ENCODE data around the gene SH2D3A.

Gene SH2D3A

DNA sequence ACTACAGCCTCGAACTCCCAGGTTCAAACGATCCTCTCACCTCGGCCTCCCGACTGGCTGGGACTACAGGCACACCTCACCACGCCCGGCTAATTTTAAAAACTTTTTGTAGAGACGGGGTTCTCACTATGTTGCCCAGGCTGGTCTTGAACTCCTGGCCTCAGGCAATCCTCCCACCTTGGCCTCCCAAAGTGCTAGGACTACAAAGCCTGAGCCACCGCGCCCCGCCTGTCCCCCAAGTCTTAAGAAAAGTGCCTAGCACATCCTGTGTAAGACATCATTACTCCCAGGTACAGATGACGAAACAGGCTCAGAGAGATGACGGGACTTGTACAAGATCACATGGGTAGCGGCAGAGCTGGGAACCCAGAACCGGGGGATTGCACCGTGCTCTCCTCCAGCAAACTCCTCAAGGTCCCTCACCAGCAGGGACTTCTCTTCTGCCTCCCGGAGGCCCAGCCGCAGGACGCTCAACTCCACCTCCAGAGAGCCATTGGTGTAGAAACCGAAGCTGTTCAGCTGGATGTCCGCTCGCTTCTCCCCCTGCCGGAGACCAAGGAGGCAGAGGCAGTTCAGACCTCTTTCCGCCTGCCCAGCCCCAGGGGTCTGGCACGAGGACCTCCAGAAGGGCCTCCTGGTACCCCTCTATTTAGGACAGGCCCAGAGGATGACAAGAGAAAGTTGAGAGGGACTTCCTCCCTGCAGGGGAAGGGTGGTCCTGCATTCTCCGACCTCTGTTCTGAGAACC lies 30.9 kb downstream of the SH2D3A start:
- ATAC-seq (replicated peaks) (peak; percentile 20), DNase-seq (peak; percentile 55 to 64 (median 56))
- peaks cover 34 to 37% of the 10 kb centered on the region in 2 donors for H3K4me1 Mint-ChIP-seq (ENCODE audit: low read depth in 2 of 2)
- H3K36me3 Mint-ChIP-seq (ENCODE audit: insufficient read depth): peaks cover 43% of the 10 kb centered on the region
- peak overlapping the region; percentile 87 to 97 for H3K4me3 Mint-ChIP-seq
- no peaks in the 10 kb centered on the region for H3K27me3 Mint-ChIP-seq
- no peaks in the 10 kb centered on the region for H3K9me3 Mint-ChIP-seq
- peak overlapping the region; percentile 97 to 99 for H3K27ac Mint-ChIP-seq

- Mint-ChIP-seq H3K27ac (peak overlapping the region; percentile 97 to 99), H3K4me3 (peak overlapping the region in 1 of 2 donors; percentile 97), H3K36me3 (ENCODE audit: insufficient read depth) (peaks cover 43% of the 10 kb centered on the region)
Observed at GRCh38 chr19:6735181-6735911, 31.9 kb downstream of the SH2D3A start.

GRCh38 chr19:6734096-6734696 lies 33.0 kb downstream of the SH2D3A start:
- Mint-ChIP-seq H3K27me3 (no peaks in the 10 kb centered on the region), H3K4me3 (no peak overlapping the region), H3K27ac (no peak overlapping the region), H3K36me3 (ENCODE audit: insufficient read depth) (peaks cover 43% of the 10 kb centered on the region), H3K4me1 (ENCODE audit: low read depth in 2 of 2) (peaks cover 32% of the 10 kb centered on the region in 2 donors), H3K9me3 (no peaks in the 10 kb centered on the region)
- no peak for ATAC-seq (replicated peaks)
- no peak for DNase-seq

More at GRCh38 chr19:6735181-6735911, 31.9 kb downstream of the SH2D3A start:
- no peaks in the 10 kb centered on the region for H3K27me3 Mint-ChIP-seq
- no peak for DNase-seq
- ATAC-seq (replicated peaks): no peak
- H3K9me3 Mint-ChIP-seq: no peaks in the 10 kb centered on the region
- H3K4me1 Mint-ChIP-seq (ENCODE audit: low read depth in 2 of 2): peaks cover 33 to 34% of the 10 kb centered on the region in 2 donors

DNA sequence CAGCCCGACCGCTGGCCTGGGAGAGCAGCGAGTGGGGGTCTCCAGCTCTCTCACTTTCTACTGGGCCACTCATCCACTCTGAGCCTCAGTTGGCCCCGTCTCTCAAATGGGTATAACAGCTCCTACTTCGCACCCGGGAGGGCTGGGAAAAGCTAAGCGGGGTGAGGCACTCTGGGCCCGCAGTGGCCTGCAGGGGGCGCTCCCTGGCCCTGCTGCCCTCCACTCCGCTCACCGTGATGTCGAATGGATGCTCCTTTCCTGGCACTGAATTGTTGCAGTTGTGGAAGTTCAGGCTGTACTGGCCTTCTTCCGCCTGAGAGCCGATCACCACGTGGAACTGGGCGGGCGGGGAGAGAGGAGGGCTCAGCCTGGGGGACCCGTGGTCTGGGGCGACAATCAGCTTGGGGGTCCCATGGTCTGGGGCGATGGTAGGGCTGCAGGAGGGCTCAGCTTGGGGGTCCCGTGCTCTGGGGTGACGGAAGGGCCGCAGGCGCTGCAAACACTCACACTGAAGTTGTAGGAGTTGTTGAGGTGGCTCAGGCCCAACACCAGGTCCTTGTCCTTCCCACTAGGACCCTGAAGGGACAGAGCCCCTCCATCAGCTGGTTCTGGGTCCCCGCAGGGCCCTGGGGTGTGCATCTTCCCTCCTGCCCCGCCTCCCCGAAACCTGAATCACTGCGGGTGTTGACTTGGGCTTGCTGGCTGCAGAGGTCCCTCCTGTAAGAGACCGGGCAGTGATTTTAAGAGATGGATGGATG lies 33.7 kb downstream of the SH2D3A start:
- Mint-ChIP-seq H3K9me3 (no peaks in the 10 kb centered on the region), H3K36me3 (ENCODE audit: insufficient read depth) (peaks cover 42% of the 10 kb centered on the region), H3K27ac (peak overlapping the region in 1 of 2 donors; percentile 46), H3K27me3 (no peaks in the 10 kb centered on the region), H3K4me1 (ENCODE audit: low read depth in 2 of 2) (peaks cover 25 to 28% of the 10 kb centered on the region in 2 donors), H3K4me3 (no peak overlapping the region)
- no peak for DNase-seq
- no peak for ATAC-seq (replicated peaks)

DNA sequence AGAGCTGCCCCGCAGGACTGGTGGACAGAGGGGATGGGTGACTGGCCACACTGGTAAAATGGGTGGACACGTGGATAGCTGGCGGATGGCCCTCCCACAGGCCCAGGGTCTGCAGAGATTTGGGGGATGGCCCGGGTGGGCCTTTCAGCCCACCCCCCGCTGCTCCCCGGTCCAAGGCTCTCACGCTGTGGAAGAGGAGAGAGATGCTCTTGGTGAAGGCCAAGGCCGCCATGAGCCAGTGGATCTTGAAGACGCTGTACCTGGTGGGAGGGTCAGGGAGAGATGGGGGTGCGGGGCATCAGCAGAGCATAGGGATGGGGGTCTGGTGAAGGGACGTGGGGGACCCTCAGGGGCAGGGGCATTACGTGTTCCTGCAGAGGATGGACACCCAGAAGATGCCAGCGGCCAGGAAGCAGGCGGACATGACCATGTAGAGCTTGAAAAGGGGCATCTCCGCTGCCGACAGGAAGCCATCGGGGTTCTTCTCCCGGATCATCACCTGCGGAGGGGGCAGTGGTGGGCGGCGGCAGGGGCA lies 34.4 kb downstream of the SH2D3A start:
- Mint-ChIP-seq H3K4me1 (ENCODE audit: low read depth in 2 of 2) (peaks cover 19 to 24% of the 10 kb centered on the region in 2 donors), H3K4me3 (no peak overlapping the region), H3K9me3 (no peaks in the 10 kb centered on the region), H3K27me3 (no peaks in the 10 kb centered on the region), H3K27ac (peak overlapping the region in 1 of 2 donors; percentile 46), H3K36me3 (ENCODE audit: insufficient read depth) (peaks cover 36% of the 10 kb centered on the region)
- ATAC-seq (replicated peaks) (no peak), DNase-seq (no peak)

- ATAC-seq (replicated peaks) (no peak), DNase-seq (no peak)
- Mint-ChIP-seq H3K27me3 (no peaks in the 10 kb centered on the region), H3K4me3 (no peak overlapping the region), H3K27ac (no peak overlapping the region), H3K36me3 (ENCODE audit: insufficient read depth) (peaks cover 26% of the 10 kb centered on the region), H3K4me1 (ENCODE audit: low read depth in 2 of 2) (peaks cover 17 to 20% of the 10 kb centered on the region in 2 donors), H3K9me3 (no peaks in the 10 kb centered on the region)
Observed at GRCh38 chr19:6731822-6732221, 35.4 kb downstream of the SH2D3A start.

DNA sequence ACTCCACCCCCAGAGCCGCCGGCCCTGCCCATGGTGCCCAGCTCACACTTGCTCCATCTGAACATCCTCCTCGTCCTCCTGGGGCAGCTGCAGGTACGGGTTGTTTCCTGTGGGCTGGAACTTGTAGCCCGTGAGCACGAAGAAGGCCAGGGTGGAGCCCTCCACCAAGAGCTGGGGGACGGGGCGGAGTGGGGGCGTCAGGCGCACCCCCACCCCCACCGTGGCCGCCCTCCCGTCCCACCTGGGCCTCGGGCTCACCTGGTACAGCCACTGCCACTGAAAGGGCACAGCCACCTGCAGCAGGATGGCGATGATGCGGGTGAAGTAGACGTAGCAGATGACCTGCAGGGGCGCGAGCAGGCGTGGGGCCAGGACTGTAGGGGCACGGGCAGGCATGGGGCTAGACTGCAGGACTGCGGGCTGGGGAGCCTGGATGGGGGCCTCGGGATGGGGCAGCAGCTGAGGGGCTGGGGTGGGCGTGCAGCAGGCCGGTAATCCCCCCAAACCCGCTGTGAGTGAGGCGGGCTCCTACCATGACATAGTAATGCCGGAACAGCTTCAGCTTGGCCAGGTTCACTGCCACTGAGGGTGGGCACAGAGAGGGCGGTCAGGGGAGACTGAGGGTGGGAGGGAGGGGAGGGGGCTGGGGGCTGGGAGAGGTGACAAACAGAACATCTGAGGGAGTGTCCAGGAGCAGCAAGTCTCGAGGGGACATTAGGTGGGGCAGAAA lies 36.1 kb downstream of the SH2D3A start:
- Mint-ChIP-seq H3K4me1 (ENCODE audit: low read depth in 2 of 2) (peaks cover 12 to 14% of the 10 kb centered on the region in 2 donors), H3K36me3 (ENCODE audit: insufficient read depth) (peaks cover 19% of the 10 kb centered on the region), H3K27ac (no peak overlapping the region), H3K4me3 (no peak overlapping the region), H3K27me3 (no peaks in the 10 kb centered on the region), H3K9me3 (no peaks in the 10 kb centered on the region)
- ATAC-seq (replicated peaks): no peak
- no peak for DNase-seq

GRCh38 chr19:6730153-6730804 lies 37.0 kb downstream of the SH2D3A start:
- Mint-ChIP-seq H3K36me3 (ENCODE audit: insufficient read depth) (peaks cover 17% of the 10 kb centered on the region), H3K4me1 (ENCODE audit: low read depth in 2 of 2) (peaks cover 11 to 14% of the 10 kb centered on the region in 2 donors), H3K4me3 (no peak overlapping the region), H3K27ac (no peak overlapping the region), H3K9me3 (no peaks in the 10 kb centered on the region), H3K27me3 (no peaks in the 10 kb centered on the region)
- DNase-seq (no peak), ATAC-seq (replicated peaks) (no peak)

DNA sequence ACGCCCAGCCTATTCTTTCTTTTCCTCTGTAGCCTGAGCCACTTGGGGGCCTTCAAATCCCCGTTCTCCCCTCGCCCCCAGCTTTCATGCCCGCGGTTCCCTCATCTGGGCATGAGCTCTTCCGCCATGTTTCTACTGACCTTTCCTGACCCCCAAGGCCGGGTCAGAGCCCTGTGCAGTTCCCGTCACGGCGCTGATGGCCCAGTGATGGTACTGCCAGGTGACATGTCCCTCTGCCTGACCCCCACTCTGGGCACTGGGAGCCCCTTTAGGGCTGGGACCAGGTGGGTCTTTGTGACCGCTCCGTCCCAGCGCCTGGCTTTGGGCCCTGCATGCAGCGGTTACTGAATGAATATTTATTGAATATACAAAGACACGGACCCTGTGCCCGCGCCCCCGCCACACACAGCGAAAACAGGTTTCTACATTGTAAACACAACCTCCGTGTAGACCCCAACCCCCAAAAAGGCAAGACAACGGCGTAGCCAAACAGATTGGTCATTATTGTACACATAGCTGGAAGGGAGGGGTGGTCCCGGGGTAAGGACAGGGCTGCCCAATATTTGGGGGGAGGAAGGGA lies 37.6 kb downstream of the SH2D3A start:
- Mint-ChIP-seq H3K27me3 (no peaks in the 10 kb centered on the region), H3K36me3 (ENCODE audit: insufficient read depth) (peaks cover 13% of the 10 kb centered on the region), H3K4me3 (no peak overlapping the region), H3K27ac (no peak overlapping the region), H3K4me1 (ENCODE audit: low read depth in 2 of 2) (peaks cover 16 to 19% of the 10 kb centered on the region in 2 donors), H3K9me3 (no peaks in the 10 kb centered on the region)
- no peak for DNase-seq
- ATAC-seq (replicated peaks): no peak

DNA sequence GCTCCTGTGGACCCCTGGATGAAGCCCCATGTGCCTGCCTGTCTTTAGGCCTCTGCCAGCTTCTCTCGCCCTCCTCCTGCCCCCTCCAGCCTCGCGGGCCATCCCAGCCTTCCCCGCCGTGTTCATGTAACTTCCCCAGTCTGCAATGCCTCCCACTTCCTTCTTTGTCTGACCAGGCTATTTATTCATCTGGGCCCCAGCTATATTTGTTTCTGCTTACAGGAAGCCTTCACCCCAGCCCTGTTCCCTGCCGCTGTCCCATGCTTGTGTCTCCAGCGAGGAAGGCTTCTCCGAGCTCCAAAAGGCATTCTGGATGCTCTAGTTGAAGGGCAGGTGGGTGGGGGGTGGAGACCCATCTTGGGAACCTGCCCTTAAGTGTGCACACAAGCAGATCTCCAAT lies 38.9 kb downstream of the SH2D3A start:
- H3K36me3 Mint-ChIP-seq (ENCODE audit: insufficient read depth): peaks cover 9% of the 10 kb centered on the region
- peaks cover 20 to 24% of the 10 kb centered on the region in 2 donors for H3K4me1 Mint-ChIP-seq (ENCODE audit: low read depth in 2 of 2)
- H3K27ac Mint-ChIP-seq: peak overlapping the region in 1 of 2 donors; percentile 84
- no peak for DNase-seq
- no peak for ATAC-seq (replicated peaks)
- H3K4me3 Mint-ChIP-seq: peak overlapping the region in 1 of 2 donors; percentile 29
- H3K9me3 Mint-ChIP-seq: no peaks in the 10 kb centered on the region
- H3K27me3 Mint-ChIP-seq: no peaks in the 10 kb centered on the region

DNA sequence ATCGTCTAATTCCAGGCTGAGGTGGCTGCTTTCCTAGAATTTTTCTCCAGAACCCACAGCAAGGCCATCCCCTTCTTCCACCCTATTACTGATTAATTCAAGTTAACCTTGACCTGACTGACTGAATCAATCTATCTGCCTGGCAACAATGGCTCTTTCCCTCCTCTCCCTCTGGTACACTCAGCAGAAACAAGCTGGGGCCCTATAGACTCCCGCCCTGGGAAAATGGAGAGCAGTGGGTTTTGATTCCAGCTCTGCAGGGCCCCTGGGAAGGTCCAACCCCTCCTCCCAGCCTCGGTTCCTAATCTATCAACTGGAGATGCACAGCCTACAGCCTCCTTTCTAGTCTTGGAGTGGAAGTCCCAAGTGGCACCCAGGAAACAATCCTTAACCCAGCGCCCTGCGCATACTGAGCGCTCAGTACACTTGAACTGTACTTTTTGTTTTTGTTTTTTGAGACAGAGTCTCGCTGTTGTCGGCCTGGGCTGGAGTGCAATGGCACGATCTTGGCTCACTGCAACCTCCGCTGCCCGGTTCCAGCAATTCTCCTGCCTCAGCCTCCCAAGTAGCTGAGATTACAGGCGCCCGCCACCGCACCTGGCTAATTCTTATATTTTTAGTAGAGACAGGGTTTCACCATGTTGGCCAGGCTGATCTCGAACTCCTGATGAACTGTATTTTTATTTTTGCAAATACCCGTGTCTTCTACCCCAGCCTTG lies 41.6 kb downstream of the SH2D3A start:
- DNase-seq (no peak), ATAC-seq (replicated peaks) (no peak)
- H3K27me3 Mint-ChIP-seq: no peaks in the 10 kb centered on the region
- no peak overlapping the region for H3K4me3 Mint-ChIP-seq
- H3K4me1 Mint-ChIP-seq (ENCODE audit: low read depth in 2 of 2): peaks cover 13 to 20% of the 10 kb centered on the region in 2 donors
- H3K9me3 Mint-ChIP-seq: no peaks in the 10 kb centered on the region
- peaks cover 2% of the 10 kb centered on the region for H3K36me3 Mint-ChIP-seq (ENCODE audit: insufficient read depth)
- no peak overlapping the region for H3K27ac Mint-ChIP-seq
